ENCODE measurements around the gene SLC30A7. TPM values are rescaled to one million over a fixed set of nuclear protein-coding genes. Genes with fewer than 3 reads are reported as not detected.

The SLC30A7 gene
- total and polyA plus RNA-seq, 2 of the 13 experiments (the other 11 are each of a cell fraction or from before 2014, with no cell fraction given), result 8.3 to 40.8 TPM

DNA sequence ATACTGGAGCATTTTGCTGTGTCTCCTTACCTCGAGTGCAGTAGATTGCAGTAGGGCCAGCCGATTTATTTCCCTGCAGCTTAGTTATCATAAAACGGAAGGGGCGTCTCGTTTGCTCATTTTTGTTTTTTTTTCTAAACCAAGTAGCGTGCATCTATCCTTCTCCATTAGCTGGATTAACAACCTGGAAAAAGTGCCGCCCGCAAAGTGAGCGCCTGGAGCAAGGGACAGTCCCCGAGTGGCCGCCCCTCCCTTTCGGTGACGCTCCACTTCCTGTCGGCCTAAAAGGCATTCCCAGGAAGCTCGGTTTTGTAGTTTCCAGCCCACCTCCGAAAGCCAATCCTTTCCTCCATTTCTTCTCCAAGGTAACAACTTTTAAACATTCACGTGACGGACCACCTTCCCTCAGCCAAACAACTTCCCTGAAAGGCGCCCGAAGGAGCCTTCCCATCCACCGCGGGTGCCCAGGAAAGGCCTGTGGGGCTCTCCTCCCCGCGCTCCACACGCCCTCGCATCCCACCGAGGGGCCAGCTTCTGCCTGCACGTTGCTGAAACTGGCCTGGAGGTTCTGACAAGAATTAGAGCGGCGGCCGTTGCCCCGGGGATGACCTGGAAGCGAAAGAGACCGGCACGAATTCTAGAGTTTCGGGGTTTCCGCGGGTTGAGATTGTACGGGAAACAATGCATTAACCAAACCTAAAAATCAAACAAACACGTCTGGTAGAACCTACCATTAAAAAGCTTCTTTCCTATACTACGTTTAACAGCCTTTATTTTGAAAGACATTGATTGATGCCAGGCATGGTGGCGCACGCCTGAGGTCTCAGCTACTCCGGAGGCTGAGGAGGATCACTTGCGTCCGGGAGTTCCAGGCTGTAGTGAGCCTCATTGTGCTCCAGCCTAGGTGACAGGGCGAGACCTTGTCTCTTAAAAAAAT, 1.0 kb upstream of the SLC30A7 start, which contains the start of gene EXTL2 (continued):
- TF ChIP-seq, protein P1, sequence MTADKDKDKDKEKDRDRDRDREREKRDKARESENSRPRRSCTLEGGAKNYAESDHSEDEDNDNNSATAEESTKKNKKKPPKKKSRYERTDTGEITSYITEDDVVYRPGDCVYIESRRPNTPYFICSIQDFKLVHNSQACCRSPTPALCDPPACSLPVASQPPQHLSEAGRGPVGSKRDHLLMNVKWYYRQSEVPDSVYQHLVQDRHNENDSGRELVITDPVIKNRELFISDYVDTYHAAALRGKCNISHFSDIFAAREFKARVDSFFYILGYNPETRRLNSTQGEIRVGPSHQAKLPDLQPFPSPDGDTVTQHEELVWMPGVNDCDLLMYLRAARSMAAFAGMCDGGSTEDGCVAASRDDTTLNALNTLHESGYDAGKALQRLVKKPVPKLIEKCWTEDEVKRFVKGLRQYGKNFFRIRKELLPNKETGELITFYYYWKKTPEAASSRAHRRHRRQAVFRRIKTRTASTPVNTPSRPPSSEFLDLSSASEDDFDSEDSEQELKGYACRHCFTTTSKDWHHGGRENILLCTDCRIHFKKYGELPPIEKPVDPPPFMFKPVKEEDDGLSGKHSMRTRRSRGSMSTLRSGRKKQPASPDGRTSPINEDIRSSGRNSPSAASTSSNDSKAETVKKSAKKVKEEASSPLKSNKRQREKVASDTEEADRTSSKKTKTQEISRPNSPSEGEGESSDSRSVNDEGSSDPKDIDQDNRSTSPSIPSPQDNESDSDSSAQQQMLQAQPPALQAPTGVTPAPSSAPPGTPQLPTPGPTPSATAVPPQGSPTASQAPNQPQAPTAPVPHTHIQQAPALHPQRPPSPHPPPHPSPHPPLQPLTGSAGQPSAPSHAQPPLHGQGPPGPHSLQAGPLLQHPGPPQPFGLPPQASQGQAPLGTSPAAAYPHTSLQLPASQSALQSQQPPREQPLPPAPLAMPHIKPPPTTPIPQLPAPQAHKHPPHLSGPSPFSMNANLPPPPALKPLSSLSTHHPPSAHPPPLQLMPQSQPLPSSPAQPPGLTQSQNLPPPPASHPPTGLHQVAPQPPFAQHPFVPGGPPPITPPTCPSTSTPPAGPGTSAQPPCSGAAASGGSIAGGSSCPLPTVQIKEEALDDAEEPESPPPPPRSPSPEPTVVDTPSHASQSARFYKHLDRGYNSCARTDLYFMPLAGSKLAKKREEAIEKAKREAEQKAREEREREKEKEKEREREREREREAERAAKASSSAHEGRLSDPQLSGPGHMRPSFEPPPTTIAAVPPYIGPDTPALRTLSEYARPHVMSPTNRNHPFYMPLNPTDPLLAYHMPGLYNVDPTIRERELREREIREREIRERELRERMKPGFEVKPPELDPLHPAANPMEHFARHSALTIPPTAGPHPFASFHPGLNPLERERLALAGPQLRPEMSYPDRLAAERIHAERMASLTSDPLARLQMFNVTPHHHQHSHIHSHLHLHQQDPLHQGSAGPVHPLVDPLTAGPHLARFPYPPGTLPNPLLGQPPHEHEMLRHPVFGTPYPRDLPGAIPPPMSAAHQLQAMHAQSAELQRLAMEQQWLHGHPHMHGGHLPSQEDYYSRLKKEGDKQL (CRISPR knock-in tag; IDR thresholded peaks at IDR 0.05; ENCODE audit: low read depth), result no peak
- peak; percentile 75 for TF ChIP-seq KAT8 (CRISPR knock-in tag; IDR thresholded peaks at IDR 0.05)
- no peak for TF ChIP-seq ZNF720 (CRISPR knock-in tag; IDR thresholded peaks at IDR 0.05)
- TF ChIP-seq TP53 (CRISPR knock-in tag; conservative IDR thresholded peaks at IDR 0.05), result 0 out of 2 replicates have a peak, but pooled peaks have one; percentile 47
- TF ChIP-seq, protein P2, sequence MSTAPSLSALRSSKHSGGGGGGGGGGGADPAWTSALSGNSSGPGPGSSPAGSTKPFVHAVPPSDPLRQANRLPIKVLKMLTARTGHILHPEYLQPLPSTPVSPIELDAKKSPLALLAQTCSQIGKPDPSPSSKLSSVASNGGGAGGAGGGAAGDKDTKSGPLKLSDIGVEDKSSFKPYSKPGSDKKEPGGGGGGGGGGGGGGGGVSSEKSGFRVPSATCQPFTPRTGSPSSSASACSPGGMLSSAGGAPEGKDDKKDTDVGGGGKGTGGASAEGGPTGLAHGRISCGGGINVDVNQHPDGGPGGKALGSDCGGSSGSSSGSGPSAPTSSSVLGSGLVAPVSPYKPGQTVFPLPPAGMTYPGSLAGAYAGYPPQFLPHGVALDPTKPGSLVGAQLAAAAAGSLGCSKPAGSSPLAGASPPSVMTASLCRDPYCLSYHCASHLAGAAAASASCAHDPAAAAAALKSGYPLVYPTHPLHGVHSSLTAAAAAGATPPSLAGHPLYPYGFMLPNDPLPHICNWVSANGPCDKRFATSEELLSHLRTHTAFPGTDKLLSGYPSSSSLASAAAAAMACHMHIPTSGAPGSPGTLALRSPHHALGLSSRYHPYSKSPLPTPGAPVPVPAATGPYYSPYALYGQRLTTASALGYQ (CRISPR knock-in tag; IDR thresholded peaks at IDR 0.05), result no peak
- TF ChIP-seq ZFP36L1 (CRISPR knock-in tag; IDR thresholded peaks at IDR 0.05), result no peak
- TF ChIP-seq, protein P3, sequence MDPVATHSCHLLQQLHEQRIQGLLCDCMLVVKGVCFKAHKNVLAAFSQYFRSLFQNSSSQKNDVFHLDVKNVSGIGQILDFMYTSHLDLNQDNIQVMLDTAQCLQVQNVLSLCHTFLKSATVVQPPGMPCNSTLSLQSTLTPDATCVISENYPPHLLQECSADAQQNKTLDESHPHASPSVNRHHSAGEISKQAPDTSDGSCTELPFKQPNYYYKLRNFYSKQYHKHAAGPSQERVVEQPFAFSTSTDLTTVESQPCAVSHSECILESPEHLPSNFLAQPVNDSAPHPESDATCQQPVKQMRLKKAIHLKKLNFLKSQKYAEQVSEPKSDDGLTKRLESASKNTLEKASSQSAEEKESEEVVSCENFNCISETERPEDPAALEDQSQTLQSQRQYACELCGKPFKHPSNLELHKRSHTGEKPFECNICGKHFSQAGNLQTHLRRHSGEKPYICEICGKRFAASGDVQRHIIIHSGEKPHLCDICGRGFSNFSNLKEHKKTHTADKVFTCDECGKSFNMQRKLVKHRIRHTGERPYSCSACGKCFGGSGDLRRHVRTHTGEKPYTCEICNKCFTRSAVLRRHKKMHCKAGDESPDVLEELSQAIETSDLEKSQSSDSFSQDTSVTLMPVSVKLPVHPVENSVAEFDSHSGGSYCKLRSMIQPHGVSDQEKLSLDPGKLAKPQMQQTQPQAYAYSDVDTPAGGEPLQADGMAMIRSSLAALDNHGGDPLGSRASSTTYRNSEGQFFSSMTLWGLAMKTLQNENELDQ (CRISPR knock-in tag; IDR thresholded peaks at IDR 0.05; ENCODE audit: borderline replicate concordance), result no peak
- TF ChIP-seq HHEX (CRISPR knock-in tag; IDR thresholded peaks at IDR 0.05), result no peak
- no peak; the same call in 1 of the 2 replicates for TF ChIP-seq RELA (CRISPR knock-in tag; IDR thresholded peaks at IDR 0.05)
- peak; percentile 56; the same call in 1 of the 2 replicates for TF ChIP-seq HCFC1 (IDR thresholded peaks at IDR 0.05; ENCODE audit: low read depth, low read length)
- no peak for TF ChIP-seq ZNF615 (CRISPR knock-in tag; IDR thresholded peaks at IDR 0.05; ENCODE audit: borderline replicate concordance)
- no peak for TF ChIP-seq EEA1 (CRISPR knock-in tag; IDR thresholded peaks at IDR 0.05; ENCODE audit: borderline replicate concordance)
- TF ChIP-seq, protein P4, sequence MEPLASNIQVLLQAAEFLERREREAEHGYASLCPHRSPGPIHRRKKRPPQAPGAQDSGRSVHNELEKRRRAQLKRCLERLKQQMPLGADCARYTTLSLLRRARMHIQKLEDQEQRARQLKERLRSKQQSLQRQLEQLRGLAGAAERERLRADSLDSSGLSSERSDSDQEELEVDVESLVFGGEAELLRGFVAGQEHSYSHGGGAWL (CRISPR knock-in tag; IDR thresholded peaks at IDR 0.05), result peak; percentile 43; the same call in 1 of the 2 replicates
- no peak for TF ChIP-seq ZNF282 (IDR thresholded peaks at IDR 0.05; ENCODE audit: partially characterized antibody)
- no peak for TF ChIP-seq RFX5 (IDR thresholded peaks at IDR 0.05; ENCODE audit: low read depth, low read length)
